Measurements from ENCODE around the gene ATP2B2. TPM values are rescaled to one million over a fixed set of nuclear protein-coding genes. Genes with fewer than 3 reads are reported as not detected.

ATP2B2 gene
- total and polyA plus RNA-seq, 2 of the 8 experiments (the other 6 are each of a cell fraction or from before 2014, with no cell fraction given): 0.14 to 1.2 TPM

- no peak for TF ChIP-seq SIX5 (IDR thresholded peaks at IDR 0.05; ENCODE audit: low read depth, low read length)
Observed at GRCh38 chr3:10365791-10366190, 139.6 kb downstream of the ATP2B2 start (continued).

All from H1 (cell line).